HEK293 (cell line): ENCODE measurements around the gene LYPLAL1.

ENCODE experiments used
- CTCF ChIA-PET: fragments of 350-600 bp; formaldehyde crosslinking; extraction: SDS; loops from one replicate; lab custom pipeline; 2021; ENCODE audit warnings: antibody characterized with exemption; lab: Yijun Ruan, JAX
- POLR2A ChIA-PET: fragments of 300-600 bp; formaldehyde crosslinking; extraction: SDS; loops from one replicate; lab custom pipeline; 2020; ENCODE audit warnings: antibody characterized with exemption, inconsistent platforms; lab: Yijun Ruan, JAX
- H3K27ac ChIP-seq: fragments of 200-500 bp; sonication (Bioruptor generic); 2 replicates; pipeline ENCODE4 v1.5.1; 2014; ENCODE audit warnings: low read depth, low read length, control low read depth, inconsistent platforms; ENCODE audit errors: extremely low read depth
- H3K36me3 ChIP-seq, 2 experiments: fragments of 200-500 bp in 1 of 2; sonication (Bioruptor generic) in 1 of 2; 1 replicate in 1 of 2; 2 replicates in 1 of 2; pipeline ENCODE4 v1.5.1; 2014 to 2017; ENCODE audit warnings: inconsistent platforms in 2 of 2, low read length in 2 of 2; ENCODE audit not compliant: control insufficient read depth in 2 of 2, insufficient read depth in 1 of 2
- H3K4me1 ChIP-seq: fragments of 200-500 bp; sonication (Bioruptor generic); 2 replicates; pipeline ENCODE4 v1.5.1; 2014; ENCODE audit warnings: mild to moderate bottlenecking, low read length, inconsistent platforms; ENCODE audit not compliant: control insufficient read depth, insufficient read depth
- H3K4me3 ChIP-seq: 2 replicates; pipeline ENCODE4 v1.5.1; 2011; ENCODE audit warnings: low read depth, mild to moderate bottlenecking, control low read depth, low read length, moderate library complexity
- H3K9me3 ChIP-seq: fragments of 200-500 bp; sonication (Bioruptor generic); 2 replicates; pipeline ENCODE4 v1.5.1; 2014; ENCODE audit warnings: low read depth, low read length, inconsistent platforms; ENCODE audit not compliant: control insufficient read depth, insufficient read depth
- ATF2 ChIP-seq: fragments of 450-650 bp; formaldehyde crosslinking; IDR thresholded peaks from 2 replicates; pipeline ENCODE4 v1.5.1; 2016; ENCODE audit warnings: missing biosample characterization, missing genetic modification characterization, low read depth
- HOXC10 ChIP-seq: sonication (generic); formaldehyde crosslinking; IDR thresholded peaks from 2 replicates; pipeline ENCODE4 v1.8.1; 2023; ENCODE audit warnings: mild to moderate bottlenecking, missing genetic modification reagents
- KLF7 ChIP-seq: fragments of 450-650 bp; formaldehyde crosslinking; IDR thresholded peaks from 2 replicates; pipeline ENCODE4 v1.5.1; 2016; ENCODE audit warnings: missing biosample characterization, missing genetic modification characterization, borderline replicate concordance
- OSR2 ChIP-seq: fragments of 450-650 bp; formaldehyde crosslinking; IDR thresholded peaks from 2 replicates; pipeline ENCODE4 v1.5.1; 2016; ENCODE audit warnings: missing biosample characterization, missing genetic modification characterization
- PRDM10 ChIP-seq: fragments of 450-650 bp; formaldehyde crosslinking; IDR thresholded peaks from 2 replicates; pipeline ENCODE4 v1.5.1; 2016; ENCODE audit warnings: missing biosample characterization, missing genetic modification characterization
- PRDM6 ChIP-seq: fragments of 450-650 bp; formaldehyde crosslinking; IDR thresholded peaks from 2 replicates; pipeline ENCODE4 v1.5.1; 2017; ENCODE audit warnings: missing biosample characterization, missing genetic modification characterization
- ZBTB49 ChIP-seq: fragments of 450-650 bp; formaldehyde crosslinking; IDR thresholded peaks from 2 replicates; pipeline ENCODE4 v1.5.1; 2016; ENCODE audit warnings: missing biosample characterization, missing genetic modification characterization, low read depth
- ZEB2 ChIP-seq: fragments of 450-650 bp; formaldehyde crosslinking; IDR thresholded peaks from 2 replicates; pipeline ENCODE4 v1.5.1; 2016; ENCODE audit warnings: missing biosample characterization, missing genetic modification characterization
- ZNF10 ChIP-seq: fragments of 450-650 bp; formaldehyde crosslinking; IDR thresholded peaks from 2 replicates; pipeline ENCODE4 v1.5.1; 2017; ENCODE audit warnings: missing biosample characterization, missing genetic modification characterization
- ZNF114 ChIP-seq: fragments of 450-650 bp; formaldehyde crosslinking; IDR thresholded peaks from 2 replicates; pipeline ENCODE4 v1.5.0; 2017; ENCODE audit warnings: missing biosample characterization, missing genetic modification characterization
- ZNF121 ChIP-seq: fragments of 450-650 bp; formaldehyde crosslinking; IDR thresholded peaks from 2 replicates; pipeline ENCODE4 v1.5.1; 2016; ENCODE audit warnings: missing biosample characterization, missing genetic modification characterization
- ZNF350 ChIP-seq: fragments of 450-650 bp; formaldehyde crosslinking; IDR thresholded peaks from 2 replicates; pipeline ENCODE4 v1.5.0; 2017; ENCODE audit warnings: missing biosample characterization, mild to moderate bottlenecking, missing genetic modification characterization
- ZNF362 ChIP-seq: fragments of 450-650 bp; formaldehyde crosslinking; IDR thresholded peaks from 2 replicates; pipeline ENCODE4 v1.5.1; 2016; ENCODE audit warnings: missing biosample characterization, missing genetic modification characterization
- ZNF366 ChIP-seq: fragments of 450-650 bp; formaldehyde crosslinking; conservative IDR thresholded peaks from 2 replicates; pipeline ENCODE4 v1.5.1; 2016; ENCODE audit warnings: missing biosample characterization, missing genetic modification characterization
- ZNF394 ChIP-seq: fragments of 450-650 bp; formaldehyde crosslinking; IDR thresholded peaks from 2 replicates; pipeline ENCODE4 v1.5.1; 2016; ENCODE audit warnings: missing biosample characterization, missing genetic modification characterization, mild to moderate bottlenecking, moderate library complexity, borderline replicate concordance
- ZNF510 ChIP-seq: fragments of 450-650 bp; formaldehyde crosslinking; IDR thresholded peaks from 2 replicates; pipeline ENCODE4 v1.5.1; 2018; ENCODE audit warnings: mild to moderate bottlenecking, missing genetic modification characterization, missing biosample characterization; ENCODE audit not compliant: insufficient replicate concordance
- ZNF529 ChIP-seq: fragments of 450-650 bp; formaldehyde crosslinking; IDR thresholded peaks from 2 replicates; pipeline ENCODE4 v1.5.1; 2017; ENCODE audit warnings: missing genetic modification characterization, missing biosample characterization; ENCODE audit not compliant: insufficient replicate concordance
- ZNF555 ChIP-seq: fragments of 450-650 bp; formaldehyde crosslinking; conservative IDR thresholded peaks from 2 replicates; pipeline ENCODE4 v1.5.1; 2017; ENCODE audit warnings: missing biosample characterization, mild to moderate bottlenecking, missing genetic modification characterization, inconsistent platforms
- ZNF561 ChIP-seq: fragments of 450-650 bp; IDR thresholded peaks from 2 replicates; pipeline ENCODE4 v1.5.1; 2018; ENCODE audit warnings: missing biosample characterization, missing genetic modification characterization, borderline replicate concordance
- ZNF639 ChIP-seq: fragments of 450-650 bp; formaldehyde crosslinking; IDR thresholded peaks from 2 replicates; pipeline ENCODE4 v1.5.1; 2016; ENCODE audit warnings: missing biosample characterization, missing genetic modification characterization
- ZSCAN30 ChIP-seq: fragments of 450-650 bp; IDR thresholded peaks from 2 replicates; pipeline ENCODE4 v1.5.1; 2018; ENCODE audit warnings: missing biosample characterization, mild to moderate bottlenecking, missing genetic modification characterization, moderate library complexity

LYPLAL1 gene

GRCh38 chr1:219138747-219139146 is 34.9 kb upstream of the LYPLAL1 start:
- H3K4me1 ChIP-seq = no peaks in the 10 kb centered on the region
- TF ChIP-seq ZEB2 (tag by site-specific recombination) (no peak), ZNF114 (tag by site-specific recombination) (no peak), ZNF510 (no peak), PRDM6 (tag by site-specific recombination) (no peak), ZNF394 (tag by site-specific recombination) (no peak), ATF2 (tag by site-specific recombination) (no peak), ZNF362 (tag by site-specific recombination) (no peak), ZBTB49 (tag by site-specific recombination) (no peak), OSR2 (tag by site-specific recombination) (no peak), ZNF366 (no peak), ZNF639 (tag by site-specific recombination) (no peak), HOXC10 (CRISPR knock-in tag) (no peak), ZNF555 (no peak), ZNF350 (tag by site-specific recombination) (no peak), ZNF121 (no peak), KLF7 (no peak), ZSCAN30 (tag by site-specific recombination) (no peak)
- TF ChIP-seq, all 188 proteins: peak for 0
- Histone ChIP-seq H3K4me3 (no peak overlapping the region), H3K9me3 (no peaks in the 10 kb centered on the region), H3K27ac (no peak overlapping the region), H3K36me3 (no peaks in the 10 kb centered on the region)
- POLR2A ChIA-PET = no interaction called here
- CTCF ChIA-PET = interaction anchor here (0.6 kb wide), 1 partner anchor 50 kb away, joined by 3 read pairs; no protein-coding TSS in a partner anchor

- Histone ChIP-seq H3K4me3 (no peak overlapping the region), H3K36me3 (no peaks in the 10 kb centered on the region), H3K4me1 (no peaks in the 10 kb centered on the region), H3K27ac (no peak overlapping the region), H3K9me3 (no peaks in the 10 kb centered on the region)
- CTCF ChIA-PET = no interaction called here
- POLR2A ChIA-PET = no interaction called here
- TF ChIP-seq PRDM6 (tag by site-specific recombination) (no peak), PRDM10 (no peak), ZNF561 (tag by site-specific recombination) (no peak), KLF7 (no peak), ZNF529 (no peak), ZNF10 (tag by site-specific recombination) (no peak)
These were observed 33.3 kb upstream of the LYPLAL1 start for GRCh38 chr1:219140303-219140877.
